HG02938 (cell line): ENCODE data around the gene MYL11.
"Not testable (repeated sequence)": the region's sequence is repeated elsewhere in the genome, so short reads cannot be mapped to it uniquely, and the experiment has no call there.

ENCODE experiments used
- ATAC-seq: cut with Tn5 transposase; IDR thresholded peaks from one replicate; pipeline ENCODE4 v1.9.1; 2021; ENCODE audit warnings: mild to moderate bottlenecking, moderate library complexity; ENCODE audit not compliant: unreplicated experiment

MYL11 gene, protein sequence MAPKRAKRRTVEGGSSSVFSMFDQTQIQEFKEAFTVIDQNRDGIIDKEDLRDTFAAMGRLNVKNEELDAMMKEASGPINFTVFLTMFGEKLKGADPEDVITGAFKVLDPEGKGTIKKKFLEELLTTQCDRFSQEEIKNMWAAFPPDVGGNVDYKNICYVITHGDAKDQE

DNA sequence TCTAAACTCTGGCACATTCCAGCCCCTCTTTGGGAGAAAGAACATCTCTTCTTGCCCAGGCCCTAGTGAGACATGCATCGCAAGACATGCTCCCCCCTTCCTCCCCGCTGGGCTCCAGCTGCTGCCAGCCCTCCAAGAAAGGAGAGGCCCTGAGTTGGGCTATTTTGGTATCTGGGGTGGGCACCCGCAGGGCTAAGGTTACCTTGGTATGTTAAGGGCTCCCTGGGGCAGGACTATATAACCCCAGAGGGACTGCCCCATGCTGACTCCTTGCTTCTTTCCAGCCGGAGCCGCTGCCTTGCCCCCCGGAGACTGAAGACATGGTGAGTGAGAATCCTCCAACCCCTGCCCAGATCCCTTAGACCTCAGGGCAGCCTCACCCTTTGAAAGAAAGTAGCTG lies at the start of gene MYL11:
Gene MYL11 (plus strand): TSS at position 265 of the 400 bp plus-strand sequence. CDS start 56 bp downstream, at position 321.
- ATAC-seq: no peak

DNA sequence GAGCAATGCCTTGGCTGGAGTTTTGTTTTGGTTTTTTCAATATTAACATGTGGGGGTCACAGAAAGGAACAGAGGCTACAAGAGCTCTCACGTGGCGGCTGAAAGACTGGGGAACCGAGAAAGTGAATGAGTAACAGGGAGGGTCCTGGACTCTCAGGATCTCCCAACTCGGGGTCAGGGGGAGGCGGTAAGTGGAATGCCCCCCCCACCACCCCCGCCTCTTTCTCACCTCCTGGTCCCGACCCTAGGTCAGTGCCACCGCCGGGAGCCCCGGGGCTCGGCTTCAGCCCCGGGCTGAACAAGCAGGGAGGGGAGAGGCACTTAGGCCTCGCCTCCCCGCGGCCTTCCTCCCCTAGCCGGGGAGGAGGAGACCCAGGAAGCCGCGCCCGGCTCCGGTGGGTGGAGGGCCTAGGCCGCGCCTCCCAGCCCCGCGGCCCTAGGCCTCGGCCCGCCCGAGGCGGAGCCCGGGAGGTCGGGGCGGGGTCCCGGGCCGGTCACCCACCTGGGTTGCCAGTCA lies 40.1 kb upstream of the MYL11 start:
- ATAC-seq: peak; percentile 77

DNA sequence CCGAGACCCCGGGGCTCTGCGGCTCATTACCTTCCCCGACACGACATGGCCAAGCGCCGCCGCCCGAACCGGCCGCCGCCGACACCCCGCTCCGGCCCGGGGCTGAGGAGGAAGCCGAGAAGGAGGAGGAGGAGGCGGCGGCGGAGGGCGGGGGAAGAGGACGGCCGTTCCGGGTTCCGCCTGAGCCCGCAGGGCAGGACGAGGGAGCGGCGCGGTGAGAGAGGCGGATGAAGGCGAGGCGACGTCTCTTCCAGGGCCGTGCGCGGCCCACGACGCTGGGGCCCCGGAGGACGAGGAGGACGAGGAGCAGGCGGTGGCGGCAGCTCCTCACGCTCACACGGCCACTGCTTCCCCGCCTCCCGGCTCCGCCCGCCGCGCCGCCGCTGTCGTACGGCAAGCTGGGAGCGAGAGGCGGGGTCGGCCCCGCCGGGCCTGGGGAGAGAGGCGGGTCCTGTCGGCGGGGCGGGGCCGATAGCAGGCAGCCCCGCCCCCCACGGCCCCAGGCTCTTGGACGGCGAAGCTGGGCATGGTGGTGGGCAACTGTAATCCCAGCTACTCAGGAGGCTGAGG lies 39.5 kb upstream of the MYL11 start:
- ATAC-seq: peak; percentile 61

DNA sequence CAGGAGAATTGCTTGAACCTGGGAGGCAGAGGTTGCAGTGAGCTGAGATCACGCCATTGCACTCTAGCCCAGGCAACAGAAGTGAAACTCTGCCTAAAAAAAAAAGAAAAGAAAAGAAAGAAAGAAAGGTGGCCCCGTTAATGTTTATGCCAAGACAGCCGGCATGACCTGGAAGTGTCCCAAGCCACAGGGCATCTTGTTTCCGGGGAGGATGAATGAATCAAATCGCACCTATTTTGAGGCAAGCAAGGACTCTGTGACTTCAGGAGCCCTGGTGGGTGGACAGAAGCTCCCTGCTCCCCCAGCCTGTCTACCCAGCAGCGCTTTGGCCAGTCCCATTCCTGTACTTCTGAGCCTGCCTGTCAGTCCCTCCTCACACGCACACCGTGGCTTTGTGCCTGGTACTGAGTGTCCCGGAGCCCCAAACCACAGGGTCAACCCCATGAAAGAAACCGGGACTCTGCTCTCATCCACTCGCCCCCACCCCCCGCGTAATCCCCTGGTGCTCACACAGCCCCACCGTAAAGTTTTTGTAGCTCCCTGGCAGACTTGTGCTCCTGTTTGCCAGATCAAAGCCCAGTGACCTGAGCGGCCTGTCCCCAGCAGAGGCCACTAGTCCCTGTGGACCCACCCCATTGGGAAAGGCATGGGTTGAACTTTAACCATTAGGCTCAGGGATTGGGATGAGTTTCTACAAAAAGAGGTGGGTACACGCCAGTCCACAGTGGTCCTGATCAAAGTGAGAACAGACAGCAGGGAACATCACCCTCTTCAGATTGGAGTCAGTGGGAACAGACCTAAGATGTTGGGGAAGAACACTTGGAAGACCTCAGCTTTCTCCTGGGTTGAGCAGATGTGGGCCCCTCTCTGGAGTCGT lies 38.8 kb upstream of the MYL11 start:
- peak; percentile 13 for ATAC-seq

DNA sequence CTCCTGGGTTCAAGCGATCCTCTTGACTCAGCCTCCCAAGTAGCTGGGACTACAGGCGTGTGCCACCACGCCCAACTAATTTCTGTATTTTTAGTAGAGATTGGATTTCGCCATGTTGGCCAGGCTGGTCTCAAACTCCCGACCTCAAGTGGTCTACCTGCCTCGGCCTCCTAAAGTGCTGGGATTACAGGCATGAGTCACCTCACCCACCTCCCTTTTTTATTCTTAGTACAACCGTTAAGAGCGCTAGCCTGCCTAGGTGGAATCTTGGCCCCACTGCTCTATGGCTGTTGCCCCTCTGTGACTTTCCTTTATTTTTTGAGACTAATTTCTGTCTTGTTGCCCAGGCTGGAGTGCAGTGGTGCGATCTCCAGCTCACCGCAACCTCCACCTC lies 36.6 kb upstream of the MYL11 start:
- not testable (repeated sequence) for ATAC-seq

DNA sequence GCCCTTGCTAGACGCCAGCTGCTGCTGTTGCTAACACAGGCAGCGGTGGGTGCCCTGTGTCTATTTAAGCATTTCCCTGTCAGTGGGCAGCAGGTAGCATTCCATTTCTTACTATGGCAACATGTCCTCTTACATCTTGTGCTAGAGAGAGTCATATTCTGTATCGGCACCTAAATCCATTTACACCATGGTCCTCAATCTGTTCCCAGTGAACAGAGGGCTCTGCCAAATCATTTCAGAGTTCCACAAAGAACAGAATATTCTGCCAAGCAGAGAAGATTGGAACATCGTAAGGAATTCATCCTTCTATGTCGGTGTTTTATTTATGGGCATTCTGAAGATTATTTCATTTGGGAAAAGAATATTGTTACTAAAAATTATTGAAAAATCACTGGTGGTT lies 35.9 kb upstream of the MYL11 start:
- ATAC-seq: not testable (repeated sequence)

DNA sequence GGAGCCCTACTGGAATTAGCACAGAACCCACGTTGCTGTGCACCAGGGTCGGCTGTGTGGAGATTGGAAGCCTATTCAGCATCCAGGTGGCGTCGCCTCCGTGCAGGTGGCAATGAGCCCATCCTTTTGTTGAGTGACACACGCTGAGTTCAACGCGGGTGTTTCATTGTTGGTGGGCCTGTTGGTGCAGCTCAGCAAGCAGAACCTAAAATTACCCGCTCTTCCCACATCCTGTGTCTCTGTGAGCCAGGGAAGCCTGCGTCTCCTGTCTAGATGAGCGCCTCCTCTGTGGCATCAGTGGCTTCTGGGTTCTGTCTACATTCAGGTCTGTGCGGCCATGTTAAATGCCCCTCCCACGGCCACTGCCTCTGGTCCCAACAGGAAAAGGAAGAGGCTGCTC lies 34.0 kb upstream of the MYL11 start:
- no peak for ATAC-seq

DNA sequence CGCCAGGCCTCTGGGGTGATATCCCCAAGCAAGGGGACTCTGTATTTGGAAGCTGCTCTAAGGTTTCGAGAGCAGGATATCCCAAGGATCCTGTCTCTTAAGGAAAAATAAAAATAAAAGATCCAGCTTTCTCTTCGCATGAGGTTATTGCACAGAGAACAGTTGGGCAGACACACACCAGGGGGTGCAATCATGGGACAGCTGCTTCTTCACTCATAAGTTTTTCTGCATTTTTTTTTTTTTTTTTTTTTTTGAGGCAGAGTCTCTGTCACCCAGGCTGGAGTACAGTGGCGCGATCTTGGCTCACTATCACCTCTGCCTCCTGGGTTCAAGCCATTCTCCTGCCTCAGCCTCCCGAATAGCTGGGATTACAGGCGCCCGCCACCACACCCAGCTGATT lies 32.6 kb upstream of the MYL11 start:
- ATAC-seq: not testable (repeated sequence)

DNA sequence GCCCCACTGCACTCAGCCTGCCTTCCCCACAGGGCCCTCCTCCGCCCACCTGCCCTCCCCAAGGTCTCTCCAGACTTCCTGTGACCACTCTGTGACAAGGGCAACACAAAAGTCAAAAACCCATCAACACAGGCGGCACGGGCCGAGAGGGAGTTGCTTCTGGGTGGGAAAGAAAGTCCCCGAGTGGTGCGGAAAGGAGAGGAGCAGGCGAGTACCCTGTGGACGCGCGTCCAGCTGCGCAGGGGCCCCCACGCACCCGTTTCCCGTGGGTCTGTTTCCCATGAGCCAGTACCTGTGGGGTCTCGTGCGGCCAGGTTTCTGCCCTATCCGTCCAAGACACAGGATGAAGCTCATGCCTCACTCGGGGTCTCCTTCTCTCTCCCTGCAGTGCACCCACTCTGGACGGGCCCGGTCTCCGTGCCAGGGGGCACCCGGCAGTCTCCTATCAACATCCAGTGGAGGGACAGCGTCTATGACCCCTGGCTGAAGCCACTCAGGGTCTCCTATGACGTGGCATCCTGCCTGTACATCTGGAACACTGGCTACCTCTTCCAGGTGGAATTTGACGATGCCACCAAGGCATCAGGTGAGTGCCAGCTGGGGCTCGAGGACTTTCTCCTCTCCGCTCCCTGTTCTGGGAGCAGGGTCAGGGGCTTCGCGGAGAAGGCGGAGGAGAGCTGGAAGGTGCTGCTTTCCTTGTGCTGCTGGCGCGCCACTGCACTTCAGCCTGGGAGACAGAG lies 31.7 kb upstream of the MYL11 start:
- no peak for ATAC-seq

DNA sequence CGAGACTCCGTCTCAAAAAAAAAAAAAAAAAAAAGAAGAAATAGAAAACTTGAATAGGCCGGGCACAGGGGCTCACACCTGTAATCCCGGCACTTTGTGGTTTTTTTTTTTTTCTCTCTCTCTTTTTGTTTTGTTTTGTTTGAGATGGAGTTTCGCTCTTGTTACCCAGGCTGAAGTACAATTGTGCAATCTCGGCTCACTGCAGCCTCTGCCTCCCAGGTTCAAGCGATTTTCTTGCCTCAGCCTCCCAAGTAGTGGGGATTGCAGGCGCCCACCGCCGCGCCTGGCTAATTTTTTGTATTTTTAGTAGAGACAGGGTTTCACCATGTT lies 31.1 kb upstream of the MYL11 start:
- ATAC-seq: not testable (repeated sequence)

DNA sequence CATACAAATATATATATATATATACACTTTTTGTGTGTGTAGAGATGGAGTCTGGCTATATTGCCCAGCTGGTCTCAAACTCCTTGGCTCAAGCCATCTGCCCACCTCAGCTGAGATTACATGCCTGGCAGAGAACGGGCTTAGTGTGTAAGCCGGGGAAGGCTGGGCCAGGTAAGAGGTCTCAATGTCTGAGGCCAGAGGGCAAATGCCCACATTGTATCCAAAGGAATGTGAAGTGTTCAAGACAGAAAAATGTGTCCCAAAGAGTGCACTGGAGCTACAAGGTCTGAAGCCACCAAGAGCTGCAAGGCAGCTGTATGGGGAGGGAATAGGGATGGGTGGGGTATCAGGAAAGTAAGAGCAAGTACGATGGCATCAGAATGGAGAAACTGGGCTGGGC lies 28.3 kb upstream of the MYL11 start:
- ATAC-seq: no peak

DNA sequence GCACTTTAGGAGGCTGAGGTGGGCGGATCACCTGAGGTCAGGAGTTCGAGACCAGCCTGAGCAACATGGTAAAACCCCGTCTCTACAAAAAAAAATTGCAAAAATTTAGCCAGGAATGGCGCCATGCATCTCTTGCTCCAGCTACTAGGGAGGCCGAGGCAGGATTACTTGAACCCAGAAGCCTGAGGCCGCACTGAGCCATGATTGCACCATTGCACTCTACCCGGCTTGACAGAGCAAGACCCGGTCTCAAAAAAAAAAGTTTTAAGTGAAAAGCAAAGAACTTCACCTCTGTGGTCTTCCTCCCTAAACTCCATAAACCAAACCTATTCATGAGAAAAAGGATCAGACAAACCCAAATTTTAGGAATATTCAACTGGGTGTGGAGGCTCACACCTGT lies 26.5 kb upstream of the MYL11 start:
- no peak for ATAC-seq

DNA sequence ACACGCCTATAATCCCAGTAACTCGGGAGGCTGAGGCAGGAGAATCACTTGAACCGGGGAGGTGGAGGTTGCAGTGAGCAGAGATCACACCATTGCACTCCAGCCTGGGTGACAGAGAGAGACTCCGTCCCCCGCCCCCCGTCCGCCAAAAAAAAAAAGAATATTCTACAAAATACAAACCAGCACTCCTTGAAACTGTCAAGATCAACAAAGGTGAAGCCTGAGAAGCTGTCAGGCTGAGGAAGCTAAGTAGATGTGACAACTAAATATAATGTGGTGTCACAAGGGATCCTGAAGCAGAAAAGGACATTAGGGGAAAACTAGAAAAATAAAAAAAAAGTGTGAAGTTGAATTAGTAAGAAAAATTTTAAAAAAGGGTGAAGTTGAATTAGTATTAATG lies 25.7 kb upstream of the MYL11 start:
- no peak for ATAC-seq

DNA sequence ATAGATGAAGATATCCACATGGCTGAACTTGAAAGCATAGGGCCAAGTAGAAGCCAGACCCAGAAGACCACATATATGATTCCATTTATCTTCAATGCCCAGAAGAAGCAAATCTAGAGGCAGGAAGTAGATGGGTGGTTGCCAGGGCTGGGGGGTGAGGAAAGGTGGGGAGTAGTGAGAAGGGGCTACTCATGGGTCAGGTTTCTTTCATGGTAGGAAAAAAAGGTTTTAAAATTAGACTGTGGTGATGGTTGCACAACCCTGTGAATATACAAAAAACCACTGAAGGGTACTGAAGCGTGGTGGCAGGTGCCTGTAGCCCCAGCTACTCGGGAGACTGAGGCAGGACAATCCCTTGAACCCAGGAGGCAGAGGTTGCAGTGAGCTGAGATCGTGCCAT lies 24.9 kb upstream of the MYL11 start:
- no peak for ATAC-seq

DNA sequence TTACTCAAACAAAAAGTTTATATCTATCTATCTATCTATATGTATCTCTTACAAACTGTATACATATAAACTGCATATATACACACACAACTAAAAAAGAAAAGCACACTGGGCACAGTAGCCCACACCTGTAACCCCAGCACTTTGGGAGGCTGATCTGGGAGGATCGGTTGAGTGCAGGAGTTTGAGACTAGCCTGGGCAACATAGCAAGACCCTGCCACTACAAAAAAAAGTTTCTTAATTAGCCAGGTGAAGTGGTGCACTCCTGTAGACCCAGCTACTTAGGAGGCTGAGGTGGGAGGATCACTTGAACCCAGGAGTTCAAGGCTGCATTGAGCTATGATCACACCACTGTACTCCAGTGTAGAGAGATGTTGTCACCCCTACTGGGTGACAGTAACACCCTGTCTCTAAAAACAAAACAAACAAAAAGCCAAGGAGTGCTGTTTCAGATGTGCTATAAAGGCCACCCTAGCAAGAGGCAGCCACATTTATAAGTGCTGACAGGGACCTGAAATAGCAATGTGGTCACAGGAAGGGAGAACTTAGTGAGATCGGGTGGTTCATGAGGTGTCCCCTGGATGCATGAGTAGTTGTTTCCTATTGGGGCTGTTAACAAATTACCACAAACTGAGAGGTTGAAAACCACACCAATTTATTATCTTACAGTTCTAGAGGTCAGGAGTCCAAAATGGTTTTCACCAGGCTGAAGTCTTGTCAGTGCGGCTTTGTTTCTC lies 24.3 kb upstream of the MYL11 start:
- peak; percentile 43 for ATAC-seq

DNA sequence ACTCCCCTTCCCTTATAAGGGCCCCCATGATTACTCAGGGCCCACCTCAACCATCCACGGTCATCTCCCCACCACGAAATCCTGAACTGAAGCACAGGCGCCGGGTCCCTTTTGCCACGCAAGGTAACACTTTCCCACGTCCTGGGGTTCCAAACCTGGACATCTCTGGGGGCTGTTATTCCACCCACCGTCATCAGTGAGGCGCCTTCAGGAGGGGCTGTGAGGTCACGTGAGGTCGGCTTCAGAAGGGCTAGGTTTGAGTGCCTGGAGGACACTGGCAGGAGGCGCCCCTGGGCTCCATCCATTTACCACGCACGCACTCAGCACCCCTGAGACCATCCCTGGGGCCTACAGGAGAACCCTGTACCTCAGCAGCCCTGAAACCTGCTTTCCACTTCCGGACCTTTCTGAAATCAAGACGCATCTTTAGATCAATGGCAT lies 23.6 kb upstream of the MYL11 start:
- ATAC-seq: no peak

DNA sequence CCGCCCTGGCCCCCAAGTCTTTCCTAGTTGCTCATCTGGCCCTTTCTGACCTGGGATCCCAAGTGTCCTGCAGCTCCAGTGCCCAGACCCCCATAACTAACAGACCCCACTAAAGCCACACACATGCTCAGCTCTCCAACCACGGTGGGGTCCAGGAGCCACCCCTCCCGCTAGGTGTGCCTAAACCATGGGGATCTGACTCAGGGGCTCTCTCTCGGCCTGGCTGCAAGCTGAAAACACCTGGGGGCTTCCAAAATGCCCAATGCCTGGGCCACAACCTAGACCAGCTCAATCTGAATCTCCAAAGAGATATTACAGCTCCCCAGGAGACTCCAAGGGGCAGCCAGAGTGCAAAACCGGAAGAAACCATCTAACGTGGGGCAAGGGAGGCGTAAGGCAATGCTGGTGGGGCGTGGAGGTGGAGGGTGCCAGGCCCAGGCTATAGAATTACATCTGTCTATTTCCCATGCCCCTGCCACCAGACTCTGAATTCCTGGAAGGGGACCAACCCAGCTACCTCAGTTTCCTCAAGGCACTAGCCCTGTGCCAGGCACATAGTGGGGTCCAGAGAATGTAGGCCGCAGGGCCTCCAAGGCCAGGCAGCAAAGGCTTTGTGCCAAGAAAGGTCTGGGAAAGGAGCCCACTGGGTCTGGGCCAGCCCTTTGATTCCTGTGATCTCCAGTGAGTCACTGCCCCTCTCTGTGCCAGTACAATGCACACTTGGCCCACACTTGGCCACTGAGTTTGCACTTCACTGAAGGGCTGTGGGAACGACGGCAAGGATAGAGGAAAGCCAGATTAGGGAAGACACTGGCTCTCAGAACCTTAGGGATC lies 22.8 kb upstream of the MYL11 start:
- no peak for ATAC-seq

DNA sequence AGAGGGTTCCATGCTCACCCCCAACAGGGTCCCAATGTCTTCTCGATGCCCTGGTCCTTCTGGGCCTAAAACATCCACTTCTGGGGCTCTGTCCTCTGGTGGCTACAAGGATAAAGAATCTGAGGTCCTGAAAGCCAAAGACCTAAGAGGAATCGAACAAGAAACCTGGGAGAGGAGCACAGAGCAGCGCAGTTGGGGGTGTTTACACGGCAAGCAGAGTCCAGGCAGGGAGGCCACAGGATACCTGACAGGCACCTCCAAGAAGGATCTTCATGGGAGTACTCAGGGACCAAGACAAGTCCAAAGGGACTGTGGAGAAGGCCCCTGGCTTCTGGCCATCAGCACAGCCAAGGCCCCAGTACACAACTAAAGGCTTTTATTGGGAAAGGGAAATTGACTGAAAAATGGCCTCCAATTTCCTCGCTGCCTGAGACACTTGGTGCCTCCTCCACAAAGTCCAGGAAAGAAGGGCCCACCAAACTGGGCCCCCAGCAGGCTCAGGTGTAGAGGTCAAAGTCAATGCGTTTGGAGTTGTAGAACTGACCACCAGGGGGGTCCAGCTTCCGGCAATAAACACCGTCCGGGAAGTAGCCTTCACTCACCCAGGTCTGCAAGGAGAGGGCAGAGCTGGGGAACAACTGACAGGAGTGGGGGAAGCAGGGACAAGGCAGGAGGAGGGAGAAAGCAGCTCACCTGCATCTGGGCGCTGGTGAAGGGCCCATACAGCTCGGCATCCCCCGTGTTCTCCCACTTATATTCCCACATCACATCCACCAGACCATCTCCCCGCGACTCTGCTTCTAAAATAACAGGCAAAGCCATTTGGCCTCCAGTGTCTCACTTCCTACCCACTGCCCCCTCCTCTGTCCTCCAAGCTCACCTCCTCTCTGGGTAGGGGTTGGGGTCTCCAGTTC lies 21.9 kb upstream of the MYL11 start:
- no peak for ATAC-seq
